Transverse colon (tissue), 4 donors: ENCODE measurements around the gene TAF5.

Experiments used
- EP300 ChIP-seq: sonication (generic); formaldehyde crosslinking; IDR thresholded peaks from one replicate; pipeline ENCODE4 v1.6.1; 2017; ENCODE audit warnings: antibody characterized with exemption, low read depth
- POLR2A ChIP-seq: fragments of 450-650 bp; IDR thresholded peaks from one replicate; pipeline ENCODE4 v1.6.1; 2016; ENCODE audit warnings: antibody characterized with exemption, mild to moderate bottlenecking, moderate library complexity
- POLR2AphosphoS5 ChIP-seq, 3 donors: sonication (generic); formaldehyde crosslinking; IDR thresholded peaks; one replicate each; pipeline ENCODE4 v1.6.1; 2016; ENCODE audit warnings: antibody characterized with exemption in 3 of 3
- TF ChIP-seq, protein P1 (sequence below), 5 experiments: fragments of 200-600 bp in 3 of 5; fragments of 450-650 bp in 2 of 5; sonication (generic) in 3 of 5; IDR thresholded peaks; 1 replicate in 2 of 5; 2 replicates in 3 of 5; pipeline ENCODE4 v1.5.1; 2016 to 2017; ENCODE audit warnings: antibody characterized with exemption in 5 of 5, inconsistent platforms in 3 of 5, mild to moderate bottlenecking in 2 of 5, moderate library complexity in 1 of 5

DNA sequence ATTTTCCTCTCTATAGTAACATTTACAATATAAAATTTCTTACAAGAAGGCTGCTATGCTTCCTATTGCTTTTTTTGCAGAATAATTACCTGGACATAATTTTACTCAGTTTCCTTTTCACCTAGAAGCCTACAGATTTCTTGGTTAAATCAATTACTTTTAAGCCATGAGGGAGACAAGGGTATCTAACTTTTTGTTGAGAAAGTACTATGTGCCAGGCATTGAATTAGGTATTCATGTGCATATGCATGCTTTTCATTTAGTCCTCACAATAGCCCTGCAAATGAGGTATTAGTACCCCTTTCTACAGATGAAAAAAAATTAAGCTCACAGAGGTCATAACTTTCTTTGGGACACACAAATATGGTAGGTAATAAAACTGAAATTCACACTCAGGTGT lies 33.2 kb upstream of the TAF5 start:
- no peak for TF ChIP-seq POLR2A
- no peak for TF ChIP-seq EP300
- TF ChIP-seq, protein P1, sequence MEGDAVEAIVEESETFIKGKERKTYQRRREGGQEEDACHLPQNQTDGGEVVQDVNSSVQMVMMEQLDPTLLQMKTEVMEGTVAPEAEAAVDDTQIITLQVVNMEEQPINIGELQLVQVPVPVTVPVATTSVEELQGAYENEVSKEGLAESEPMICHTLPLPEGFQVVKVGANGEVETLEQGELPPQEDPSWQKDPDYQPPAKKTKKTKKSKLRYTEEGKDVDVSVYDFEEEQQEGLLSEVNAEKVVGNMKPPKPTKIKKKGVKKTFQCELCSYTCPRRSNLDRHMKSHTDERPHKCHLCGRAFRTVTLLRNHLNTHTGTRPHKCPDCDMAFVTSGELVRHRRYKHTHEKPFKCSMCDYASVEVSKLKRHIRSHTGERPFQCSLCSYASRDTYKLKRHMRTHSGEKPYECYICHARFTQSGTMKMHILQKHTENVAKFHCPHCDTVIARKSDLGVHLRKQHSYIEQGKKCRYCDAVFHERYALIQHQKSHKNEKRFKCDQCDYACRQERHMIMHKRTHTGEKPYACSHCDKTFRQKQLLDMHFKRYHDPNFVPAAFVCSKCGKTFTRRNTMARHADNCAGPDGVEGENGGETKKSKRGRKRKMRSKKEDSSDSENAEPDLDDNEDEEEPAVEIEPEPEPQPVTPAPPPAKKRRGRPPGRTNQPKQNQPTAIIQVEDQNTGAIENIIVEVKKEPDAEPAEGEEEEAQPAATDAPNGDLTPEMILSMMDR (IDR thresholded peaks at IDR 0.05): no peak
- TF ChIP-seq POLR2AphosphoS5 (IDR thresholded peaks at IDR 0.05): no peak
